PC-9 (cell line): ENCODE data around the gene GPR146.

ENCODE experiments used
- CTCF ChIP-seq: fragments of 200-600 bp; sonication (generic); conservative IDR thresholded peaks from 2 replicates; pipeline ENCODE4 v1.6.1; 2017; ENCODE audit warnings: mixed run types, antibody characterized with exemption, mild to moderate bottlenecking, moderate library complexity
- EZH2 ChIP-seq: fragments of 200-600 bp; sonication (generic); IDR thresholded peaks from 2 replicates; pipeline ENCODE4 v1.8.0; 2017; ENCODE audit warnings: antibody characterized with exemption, low read depth

DNA sequence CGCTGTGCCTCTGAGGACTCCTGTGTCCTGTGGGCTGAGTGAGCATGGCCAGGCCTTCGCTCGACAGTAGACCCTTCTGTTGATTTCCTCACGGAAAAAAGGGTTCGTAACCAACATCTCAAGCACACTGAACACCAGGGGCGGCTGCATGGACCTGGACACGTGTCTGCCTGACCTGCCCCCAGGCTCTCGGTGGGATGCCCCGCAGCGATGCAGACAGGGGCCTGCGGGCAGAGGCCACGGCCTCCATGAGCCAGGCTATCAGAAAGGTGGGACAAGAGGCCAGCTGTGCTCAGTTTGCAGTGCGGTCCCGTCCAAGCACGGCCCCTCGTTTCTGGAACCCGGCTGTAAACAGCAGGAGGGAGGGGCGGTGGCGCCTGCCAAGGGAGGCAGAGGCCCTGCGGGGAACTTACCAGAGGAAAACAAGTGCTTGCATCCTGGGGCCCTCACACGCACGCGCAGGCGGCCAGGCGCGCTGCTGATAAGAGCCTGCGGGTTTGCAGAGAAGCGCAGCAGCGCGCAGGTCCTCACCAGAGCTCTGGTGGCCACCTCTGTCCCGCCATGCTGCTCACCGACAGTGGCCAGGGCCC, 10.6 kb downstream of the GPR146 start:
- TF ChIP-seq CTCF (no peak), EZH2 (no peak)
